Hepatocyte (in vitro differentiated cells): ENCODE data around the gene TPST1. TPM values are rescaled to one million over a fixed set of nuclear protein-coding genes. Genes with fewer than 3 reads are reported as not detected.
A peak's percentile ranks its signal among the peaks of the same experiment; 100 is the strongest.

ENCODE experiments used
- DNase-seq: peaks from one replicate; pipeline ENCODE4 v3.0.0-alpha.2; 2016; ENCODE audit warnings: low spot score
- H2AFZ ChIP-seq: fragments of 200-600 bp; sonication (generic); 2 replicates; pipeline ENCODE4 v1.6.0; 2016; ENCODE audit warnings: antibody characterized with exemption, mild to moderate bottlenecking
- H3K27ac ChIP-seq: fragments of 200-600 bp; sonication (generic); 2 replicates; pipeline ENCODE4 v1.5.1; 2016; ENCODE audit warnings: mild to moderate bottlenecking
- H3K27me3 ChIP-seq: fragments of 200-600 bp; sonication (generic); 2 replicates; pipeline ENCODE4 v1.6.1; 2016
- H3K36me3 ChIP-seq: fragments of 200-600 bp; sonication (generic); replicated peaks from 2 replicates; pipeline ENCODE4 v1.5.1; 2016; ENCODE audit warnings: low read depth; ENCODE audit not compliant: insufficient read depth
- H3K4me1 ChIP-seq: fragments of 200-600 bp; sonication (generic); 2 replicates; pipeline ENCODE4 v1.5.1; 2016; ENCODE audit warnings: mild to moderate bottlenecking, moderate library complexity; ENCODE audit not compliant: insufficient read depth
- H3K4me2 ChIP-seq: fragments of 200-600 bp; sonication (generic); 2 replicates; pipeline ENCODE4 v1.6.0; 2016
- H3K4me3 ChIP-seq: fragments of 200-600 bp; sonication (generic); 2 replicates; pipeline ENCODE4 v1.5.1; 2016; ENCODE audit warnings: mild to moderate bottlenecking
- H3K79me2 ChIP-seq: fragments of 200-600 bp; sonication (generic); 2 replicates; pipeline ENCODE4 v1.6.0; 2017; ENCODE audit warnings: mild to moderate bottlenecking
- H3K9me2 ChIP-seq: fragments of 200-600 bp; sonication (generic); replicated peaks from 2 replicates; pipeline ENCODE4 v1.6.0; 2017; ENCODE audit warnings: mild to moderate bottlenecking; ENCODE audit not compliant: insufficient read depth
- H3K9me3 ChIP-seq: fragments of 200-600 bp; sonication (generic); 2 replicates; pipeline ENCODE4 v1.5.1; 2016; ENCODE audit warnings: low read depth, mild to moderate bottlenecking
- H4K20me1 ChIP-seq: fragments of 200-600 bp; sonication (generic); 2 replicates; pipeline ENCODE4 v1.6.0; 2016; ENCODE audit warnings: mild to moderate bottlenecking; ENCODE audit not compliant: insufficient read depth, poor library complexity, severe bottlenecking
- CTCF ChIP-seq: fragments of 200-600 bp; sonication (generic); IDR thresholded peaks from 2 replicates; pipeline ENCODE4 v1.5.1; 2016; ENCODE audit warnings: antibody characterized with exemption, mild to moderate bottlenecking; ENCODE audit not compliant: poor library complexity
- EZH2 ChIP-seq: fragments of 200-600 bp; sonication (generic); IDR thresholded peaks from 2 replicates; pipeline ENCODE4 v1.6.1; 2016; ENCODE audit warnings: antibody characterized with exemption, mild to moderate bottlenecking, borderline replicate concordance
- EZH2phosphoT487 ChIP-seq: fragments of 200-600 bp; sonication (generic); IDR thresholded peaks from one replicate; pipeline ENCODE4 v1.6.1; 2018; ENCODE audit warnings: antibody characterized with exemption, mild to moderate bottlenecking, low read depth, moderate library complexity; ENCODE audit not compliant: unreplicated experiment, severe bottlenecking
- WGBS: methylation state at CpG from one replicate; pipeline ENCODE4 v1.1.6; 2016; ENCODE audit warnings: low lambda C conversion rate; ENCODE audit errors: missing lambda C conversion rate; 5-methylcytosine and 5-hydroxymethylcytosine counted together
- polyA plus RNA-seq: library from polyadenylated mRNA; unstranded; fragments of >200 nt; fragmentation: Nextera tagmentation; extraction: Ambion mirVana; gene quantifications from 2 replicates; pipeline ENCODE4 v1.2.1, GENCODE V29; 2016
- total RNA-seq: library from RNA; depleted of rRNA; stranded (reverse); fragments of >200 nt; gene quantifications from 2 replicates; pipeline ENCODE4 v1.2.3, GENCODE V29; 2014

The TPST1 gene
- total and polyA plus RNA-seq, 2 experiments from 2014 or later, result 85.2 to 91.2 TPM

- TF ChIP-seq EZH2phosphoT487 (no peak), CTCF (no peak), EZH2 (no peak)
- no peaks in the 10 kb centered on the region for H3K27me3 ChIP-seq
- H3K36me3 ChIP-seq, result no peaks in the 10 kb centered on the region
- H4K20me1 ChIP-seq, result no peaks in the 10 kb centered on the region
- H3K4me2 ChIP-seq, result no peak overlapping the region
- DNase-seq, result peak; percentile 65
- WGBS, result 75% methylated on average over 5 of the region's 5 CpGs
- peaks cover 80% of the 10 kb centered on the region for H3K4me1 ChIP-seq
- H3K9me2 ChIP-seq, result no peaks in the 10 kb centered on the region
- H3K9me3 ChIP-seq, result no peaks in the 10 kb centered on the region
- H3K4me3 ChIP-seq, result no peak overlapping the region
- peaks cover 85% of the 10 kb centered on the region for H3K79me2 ChIP-seq
- no peak overlapping the region for H2AFZ ChIP-seq
- H3K27ac ChIP-seq, result peak overlapping the region; percentile 81
Measured at GRCh38 chr7:66307591-66308215, 102.6 kb downstream of the TPST1 start.

- TF ChIP-seq CTCF, result no peak
- TF ChIP-seq EZH2phosphoT487, result no peak
- no peak for TF ChIP-seq EZH2
Measured at GRCh38 chr7:66308411-66308810, 103.3 kb downstream of the TPST1 start.

GRCh38 chr7:66310620-66311019 lies 105.5 kb downstream of the TPST1 start:
- Histone ChIP-seq H2AFZ (no peak overlapping the region), H3K27me3 (no peaks in the 10 kb centered on the region), H3K9me3 (no peaks in the 10 kb centered on the region), H4K20me1 (no peaks in the 10 kb centered on the region), H3K4me3 (no peak overlapping the region), H3K4me1 (peaks cover 53% of the 10 kb centered on the region), H3K36me3 (no peaks in the 10 kb centered on the region), H3K9me2 (no peaks in the 10 kb centered on the region), H3K27ac (peak overlapping the region; percentile 80), H3K79me2 (peaks cover 85% of the 10 kb centered on the region), H3K4me2 (peak overlapping the region; percentile 39)
- DNase-seq, result no peak
- TF ChIP-seq EZH2 (no peak), EZH2phosphoT487 (no peak), CTCF (no peak)
- 95% methylated on average over 2 of the region's 2 CpGs for WGBS

More at GRCh38 chr7:66308411-66308810, 103.3 kb downstream of the TPST1 start:
- H3K27me3 ChIP-seq, result no peaks in the 10 kb centered on the region
- H3K9me3 ChIP-seq, result no peaks in the 10 kb centered on the region
- peaks cover 73% of the 10 kb centered on the region for H3K4me1 ChIP-seq
- no peaks in the 10 kb centered on the region for H3K9me2 ChIP-seq
- no peaks in the 10 kb centered on the region for H3K36me3 ChIP-seq
- WGBS, result 88% methylated on average over 3 of the region's 3 CpGs
- no peak overlapping the region for H3K4me3 ChIP-seq
- DNase-seq, result no peak
- H3K79me2 ChIP-seq, result peaks cover 85% of the 10 kb centered on the region
- H2AFZ ChIP-seq, result no peak overlapping the region
- H4K20me1 ChIP-seq, result no peaks in the 10 kb centered on the region
- H3K4me2 ChIP-seq, result no peak overlapping the region
- H3K27ac ChIP-seq, result peak overlapping the region; percentile 80
